Neural crest cell (in vitro differentiated cells): Measurements from ENCODE around the gene ASB15. TPM values are rescaled to one million over a fixed set of nuclear protein-coding genes. Genes with fewer than 3 reads are reported as not detected.

Experiments used
- DNase-seq: peaks from one replicate; pipeline ENCODE4 v3.0.0; 2021; ENCODE audit warnings: low read depth, mixed read lengths, low spot score
- H3K27ac Mint-ChIP-seq: one replicate; pipeline ENCODE4 v1.8.0; 2021; ENCODE audit warnings: mild to moderate bottlenecking, mixed read lengths; ENCODE audit not compliant: unreplicated experiment
- H3K27me3 Mint-ChIP-seq: 2 replicates; pipeline ENCODE4 v1.8.0; 2021; ENCODE audit warnings: low read depth, mild to moderate bottlenecking, mixed read lengths
- H3K36me3 Mint-ChIP-seq: 2 replicates; pipeline ENCODE4 v1.8.0; 2021; ENCODE audit warnings: low read depth, mild to moderate bottlenecking, mixed read lengths
- H3K4me1 Mint-ChIP-seq: 2 replicates; pipeline ENCODE4 v1.8.0; 2021; ENCODE audit warnings: mixed read lengths
- H3K4me3 Mint-ChIP-seq: one replicate; pipeline ENCODE4 v1.8.0; 2021; ENCODE audit warnings: mild to moderate bottlenecking, mixed read lengths
- H3K9me3 Mint-ChIP-seq: 2 replicates; pipeline ENCODE4 v1.8.0; 2021; ENCODE audit warnings: mixed read lengths
- total RNA-seq: library from RNA; stranded (reverse); gene quantifications from 2 replicates; pipeline ENCODE4 v1.2.1, GENCODE V29; 2021
- TF ChIP-seq, protein P1 (sequence below): fragments of 200-600 bp; sonication (generic); conservative IDR thresholded peaks from 2 replicates; pipeline ENCODE4 v1.5.0; 2021; ENCODE audit warnings: antibody characterized with exemption, mild to moderate bottlenecking

The ASB15 gene
- total RNA-seq, 1 donor from 2014 or later = not detected

DNA sequence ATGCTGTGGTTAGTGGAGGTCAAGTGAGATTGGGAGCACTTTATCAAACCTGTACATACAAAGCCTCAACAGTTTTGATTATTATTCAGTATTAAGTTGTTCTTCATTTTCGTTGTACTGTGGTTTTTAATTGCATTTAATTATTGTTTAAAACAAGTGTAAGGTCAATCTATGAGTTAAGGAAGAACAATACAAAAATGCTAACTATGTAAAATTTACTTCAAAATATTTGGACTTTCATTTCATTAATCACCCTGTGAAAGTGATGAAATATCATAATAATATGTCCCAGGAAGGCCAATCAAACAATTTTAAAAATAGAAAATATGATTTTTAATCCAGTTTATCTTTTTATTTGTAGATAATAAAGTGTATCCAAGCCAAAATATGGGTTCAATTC lies 30.4 kb upstream of the ASB15 start:
- no peaks in the 10 kb centered on the region for H3K4me1 Mint-ChIP-seq
- H3K27me3 Mint-ChIP-seq = no peaks in the 10 kb centered on the region
- H3K9me3 Mint-ChIP-seq = no peaks in the 10 kb centered on the region
- no peak overlapping the region for H3K27ac Mint-ChIP-seq
- no peak overlapping the region for H3K4me3 Mint-ChIP-seq
- DNase-seq = no peak
- TF ChIP-seq, protein P1, sequence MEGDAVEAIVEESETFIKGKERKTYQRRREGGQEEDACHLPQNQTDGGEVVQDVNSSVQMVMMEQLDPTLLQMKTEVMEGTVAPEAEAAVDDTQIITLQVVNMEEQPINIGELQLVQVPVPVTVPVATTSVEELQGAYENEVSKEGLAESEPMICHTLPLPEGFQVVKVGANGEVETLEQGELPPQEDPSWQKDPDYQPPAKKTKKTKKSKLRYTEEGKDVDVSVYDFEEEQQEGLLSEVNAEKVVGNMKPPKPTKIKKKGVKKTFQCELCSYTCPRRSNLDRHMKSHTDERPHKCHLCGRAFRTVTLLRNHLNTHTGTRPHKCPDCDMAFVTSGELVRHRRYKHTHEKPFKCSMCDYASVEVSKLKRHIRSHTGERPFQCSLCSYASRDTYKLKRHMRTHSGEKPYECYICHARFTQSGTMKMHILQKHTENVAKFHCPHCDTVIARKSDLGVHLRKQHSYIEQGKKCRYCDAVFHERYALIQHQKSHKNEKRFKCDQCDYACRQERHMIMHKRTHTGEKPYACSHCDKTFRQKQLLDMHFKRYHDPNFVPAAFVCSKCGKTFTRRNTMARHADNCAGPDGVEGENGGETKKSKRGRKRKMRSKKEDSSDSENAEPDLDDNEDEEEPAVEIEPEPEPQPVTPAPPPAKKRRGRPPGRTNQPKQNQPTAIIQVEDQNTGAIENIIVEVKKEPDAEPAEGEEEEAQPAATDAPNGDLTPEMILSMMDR = no peak
- no peaks in the 10 kb centered on the region for H3K36me3 Mint-ChIP-seq

DNA sequence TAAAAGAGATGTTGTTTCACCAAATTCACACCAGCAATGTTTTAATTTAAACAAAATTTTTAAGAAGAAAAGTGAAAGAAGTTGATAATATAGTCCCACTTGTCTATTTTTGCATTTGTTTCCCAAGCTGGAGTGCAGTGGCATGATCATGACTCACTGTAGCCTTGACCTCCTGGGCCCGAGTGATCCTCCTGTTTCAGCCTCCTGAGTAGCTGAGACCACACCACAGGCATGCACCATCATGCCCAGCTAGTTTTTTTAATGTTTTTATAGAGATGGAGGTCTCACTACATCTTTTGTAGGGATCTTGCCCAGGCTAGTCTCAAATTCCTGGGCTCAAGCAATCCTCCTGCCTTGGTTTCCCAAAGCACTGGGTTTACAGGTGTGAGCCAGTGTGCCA lies 29.9 kb upstream of the ASB15 start:
- H3K4me3 Mint-ChIP-seq = no peak overlapping the region
- H3K27me3 Mint-ChIP-seq = no peaks in the 10 kb centered on the region
- no peak overlapping the region for H3K27ac Mint-ChIP-seq
- TF ChIP-seq, protein P1 = no peak
- no peaks in the 10 kb centered on the region for H3K9me3 Mint-ChIP-seq
- no peaks in the 10 kb centered on the region for H3K36me3 Mint-ChIP-seq
- DNase-seq = no peak
- no peaks in the 10 kb centered on the region for H3K4me1 Mint-ChIP-seq

DNA sequence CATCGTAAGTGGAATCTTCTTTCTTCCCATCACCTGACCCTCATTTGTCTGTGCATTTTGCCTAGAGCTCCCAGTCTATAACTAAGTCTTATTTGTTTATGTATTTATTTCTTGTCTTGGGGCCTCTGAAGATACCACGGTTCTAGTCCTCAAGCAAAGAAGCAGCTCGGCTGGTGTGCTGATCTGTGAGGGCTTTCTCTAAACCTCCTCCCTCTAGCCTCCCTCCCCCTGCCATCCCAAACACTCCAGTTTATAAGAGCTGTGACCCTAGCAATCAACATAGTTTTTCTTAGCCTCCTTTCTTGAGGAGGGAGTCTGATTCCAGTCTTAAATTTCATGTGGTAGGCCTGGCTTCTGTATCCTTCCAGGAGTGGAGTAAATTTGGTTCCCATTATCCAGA lies 28.3 kb upstream of the ASB15 start:
- TF ChIP-seq, protein P1 = no peak
- H3K4me1 Mint-ChIP-seq = no peaks in the 10 kb centered on the region
- no peak for DNase-seq
- no peaks in the 10 kb centered on the region for H3K27me3 Mint-ChIP-seq
- H3K36me3 Mint-ChIP-seq = no peaks in the 10 kb centered on the region
- H3K4me3 Mint-ChIP-seq = no peak overlapping the region
- no peak overlapping the region for H3K27ac Mint-ChIP-seq
- no peaks in the 10 kb centered on the region for H3K9me3 Mint-ChIP-seq

DNA sequence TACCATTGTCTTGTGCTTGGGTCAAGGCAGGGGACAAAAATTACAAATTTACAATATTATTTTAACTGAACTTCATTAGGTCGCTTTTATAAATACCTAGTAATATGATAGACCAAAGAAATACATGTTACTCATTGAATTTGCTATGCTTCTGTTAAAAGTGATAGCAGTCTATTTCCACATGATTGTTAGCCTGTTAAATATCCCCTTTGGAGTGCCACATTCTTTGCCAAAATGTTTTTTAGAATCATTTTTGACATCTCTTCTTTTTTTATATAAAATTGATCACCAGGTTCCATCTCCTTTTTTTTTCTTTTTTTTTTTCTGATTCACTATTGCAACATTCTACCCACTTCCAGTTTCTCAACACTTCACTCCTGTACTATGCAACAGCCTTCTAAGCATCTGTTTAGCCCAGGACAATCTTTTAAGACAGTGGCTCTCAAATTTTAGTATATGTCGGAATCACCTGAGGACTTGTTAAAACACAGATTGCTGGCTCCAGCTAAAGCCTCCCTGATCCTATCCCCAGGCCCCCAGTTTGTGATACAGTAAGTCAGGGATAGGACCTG lies 27.6 kb upstream of the ASB15 start:
- H3K9me3 Mint-ChIP-seq = no peaks in the 10 kb centered on the region
- H3K4me3 Mint-ChIP-seq = no peak overlapping the region
- TF ChIP-seq, protein P1 = no peak
- no peaks in the 10 kb centered on the region for H3K36me3 Mint-ChIP-seq
- no peaks in the 10 kb centered on the region for H3K4me1 Mint-ChIP-seq
- no peak overlapping the region for H3K27ac Mint-ChIP-seq
- DNase-seq = no peak
- no peaks in the 10 kb centered on the region for H3K27me3 Mint-ChIP-seq

DNA sequence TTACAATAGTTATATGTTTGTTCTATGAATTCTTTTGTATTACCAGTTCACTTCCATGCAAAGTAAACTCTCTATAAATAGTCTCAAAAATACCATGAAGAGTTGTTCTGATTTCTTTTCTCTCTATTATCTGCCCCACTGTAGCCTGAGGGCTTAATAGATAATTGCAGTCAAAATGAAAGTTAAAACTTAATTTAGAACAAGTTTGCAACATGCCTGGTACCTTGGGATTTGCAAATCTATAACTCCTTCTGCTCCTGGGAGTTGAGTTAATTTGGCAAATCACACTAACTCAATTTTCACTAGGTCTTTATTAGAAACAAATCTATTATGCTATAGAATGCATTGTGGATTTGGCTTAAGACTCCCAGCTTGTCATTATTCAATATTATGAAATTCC lies 22.2 kb upstream of the ASB15 start:
- Mint-ChIP-seq H3K9me3 (no peaks in the 10 kb centered on the region), H3K4me1 (no peaks in the 10 kb centered on the region), H3K36me3 (no peaks in the 10 kb centered on the region), H3K27me3 (peaks cover 5% of the 10 kb centered on the region), H3K27ac (no peak overlapping the region), H3K4me3 (no peak overlapping the region)
- TF ChIP-seq, protein P1 = no peak
- DNase-seq = no peak
